GM19397 (cell line): ENCODE data around the gene CDK17.

ENCODE experiments used
- ATAC-seq: cut with Tn5 transposase; IDR thresholded peaks from one replicate; pipeline ENCODE4 v1.9.1; 2021; ENCODE audit warnings: mild to moderate bottlenecking, moderate library complexity; ENCODE audit not compliant: unreplicated experiment

Gene CDK17

GRCh38 chr12:96241846-96242256 is 158.4 kb downstream of the CDK17 start:
- ATAC-seq = no peak

- ATAC-seq = no peak
Measured at GRCh38 chr12:96241431-96241830, 158.8 kb downstream of the CDK17 start.

- no peak for ATAC-seq
Measured at GRCh38 chr12:96240656-96241055, 159.6 kb downstream of the CDK17 start.

- no peak for ATAC-seq
Measured at GRCh38 chr12:96239711-96240635, 160.3 kb downstream of the CDK17 start.

GRCh38 chr12:96238336-96239047 is 161.7 kb downstream of the CDK17 start:
- ATAC-seq = no peak

GRCh38 chr12:96237465-96238077 is 162.7 kb downstream of the CDK17 start:
- ATAC-seq = no peak

- ATAC-seq = no peak
Measured at GRCh38 chr12:96237035-96237434, 163.2 kb downstream of the CDK17 start.

GRCh38 chr12:96236221-96236822 is 163.9 kb downstream of the CDK17 start:
- no peak for ATAC-seq

GRCh38 chr12:96235484-96235826 is 164.8 kb downstream of the CDK17 start:
- ATAC-seq = no peak

- ATAC-seq = no peak
Measured at GRCh38 chr12:96234591-96235483, 165.4 kb downstream of the CDK17 start.

- ATAC-seq = no peak
Measured at GRCh38 chr12:96233939-96234461, 166.2 kb downstream of the CDK17 start.

GRCh38 chr12:96233168-96233567 is 167.1 kb downstream of the CDK17 start:
- no peak for ATAC-seq

GRCh38 chr12:96230646-96231045 is 169.6 kb downstream of the CDK17 start:
- ATAC-seq = no peak

- no peak for ATAC-seq
Measured at GRCh38 chr12:96228566-96229248, 171.5 kb downstream of the CDK17 start.
